ENCODE data around the gene DRAP1.
"Not testable (repeated sequence)": the region's sequence is repeated elsewhere in the genome, so short reads cannot be mapped to it uniquely, and the experiment has no call there.

GRCh38 chr11:65950711-65951110 lies 31.5 kb downstream of the DRAP1 start:
- TF ChIP-seq SMC3 (IDR thresholded peaks at IDR 0.05); NR3C1 (IDR thresholded peaks at IDR 0.05); CTCF (IDR thresholded peaks at IDR 0.05); NFE2L2 (conservative IDR thresholded peaks at IDR 0.05; ENCODE audit: low read length); PHF8 (IDR thresholded peaks at IDR 0.05; ENCODE audit: borderline replicate concordance, low read depth); POLR2AphosphoS2 (conservative IDR thresholded peaks at IDR 0.05; ENCODE audit: low read length); TP53 (CRISPR knock-in tag; IDR thresholded peaks at IDR 0.05); POLR2A (IDR thresholded peaks at IDR 0.05; ENCODE audit: low read length); REST (IDR thresholded peaks at IDR 0.05): not testable (repeated sequence)

Measured in A549 (cell line).